NB4 (cell line): ENCODE results near the gene LINGO1.

Experiments used
- DNase-seq: peaks from one replicate; pipeline ENCODE4 v3.0.0; 2010; ENCODE audit warnings: low read depth
- H3K4me3 ChIP-seq: one replicate; pipeline ENCODE4 v1.5.1; 2011; ENCODE audit warnings: mild to moderate bottlenecking, low read depth, low read length, moderate library complexity
- CTCF ChIP-seq: IDR thresholded peaks from one replicate; pipeline ENCODE4 v1.5.1; 2012; ENCODE audit warnings: low read depth, low read length
- MAX ChIP-seq: IDR thresholded peaks from 2 replicates; pipeline ENCODE4 v1.6.1; 2011; ENCODE audit warnings: low read depth, low read length
- MYC ChIP-seq: IDR thresholded peaks from 2 replicates; pipeline ENCODE4 v1.6.1; 2011; ENCODE audit warnings: low read depth, low read length
- POLR2A ChIP-seq: IDR thresholded peaks from 2 replicates; pipeline ENCODE4 v1.6.1; 2011; ENCODE audit warnings: mild to moderate bottlenecking; ENCODE audit not compliant: insufficient read length; ENCODE audit errors: extremely low read depth

The LINGO1 gene

GRCh38 chr15:77644543-77645247 lies 12.0 kb upstream of the LINGO1 start:
- H3K4me3 ChIP-seq: no peak overlapping the region
- TF ChIP-seq MAX (no peak), POLR2A (no peak), MYC (no peak), CTCF (no peak)
- DNase-seq: no peak

GRCh38 chr15:77643764-77644163 lies 11.1 kb upstream of the LINGO1 start:
- TF ChIP-seq MAX (no peak), POLR2A (no peak), CTCF (no peak)
- H3K4me3 ChIP-seq: no peak overlapping the region
- no peak for DNase-seq

- DNase-seq: no peak
- H3K4me3 ChIP-seq: no peak overlapping the region
- no peak for TF ChIP-seq CTCF
- TF ChIP-seq MYC: no peak
- no peak for TF ChIP-seq MAX
- TF ChIP-seq POLR2A: no peak
Observed at GRCh38 chr15:77642793-77643430, 10.2 kb upstream of the LINGO1 start.

- TF ChIP-seq MYC (no peak), CTCF (no peak), POLR2A (no peak), MAX (no peak)
- no peak overlapping the region for H3K4me3 ChIP-seq
- DNase-seq: no peak
Observed at GRCh38 chr15:77641999-77642398, 9.3 kb upstream of the LINGO1 start.

- H3K4me3 ChIP-seq: no peak overlapping the region
- TF ChIP-seq CTCF: no peak
- no peak for TF ChIP-seq MYC
- no peak for TF ChIP-seq MAX
- TF ChIP-seq POLR2A: no peak
- DNase-seq: no peak
Observed at GRCh38 chr15:77640615-77641014, 7.9 kb upstream of the LINGO1 start.
